Endothelial cell of hepatic sinusoid (primary cell): ENCODE results near the gene PNKD.

Experiments used
- in situ Hi-C: cut with HindIII; loops from 2 replicates; pipeline ENCODE4 v1.10.0; 2017; ENCODE audit warnings: low sequenced_read_pairs

The PNKD gene

GRCh38 chr2:218394298-218395089 lies 124.2 kb downstream of the PNKD start:
- in situ Hi-C loops: no loop called here

DNA sequence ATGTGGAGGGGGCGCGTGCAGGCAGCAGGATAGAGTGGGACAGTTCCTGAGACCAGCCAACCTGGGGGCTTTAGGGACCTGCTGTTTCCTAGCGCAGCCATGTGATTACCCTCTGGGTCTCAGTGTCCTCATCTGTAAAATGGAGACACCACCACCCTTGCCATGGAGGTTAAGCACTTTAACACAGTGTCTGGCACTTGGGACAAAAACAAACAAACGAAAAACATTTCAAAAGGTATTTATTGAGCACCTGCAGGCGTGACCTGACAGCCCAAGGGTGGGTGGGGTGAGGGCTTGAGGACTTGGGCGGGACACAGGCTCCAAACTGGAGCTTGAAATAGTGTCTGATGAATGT lies 124.7 kb downstream of the PNKD start:
- in situ Hi-C loops: no loop called here

DNA sequence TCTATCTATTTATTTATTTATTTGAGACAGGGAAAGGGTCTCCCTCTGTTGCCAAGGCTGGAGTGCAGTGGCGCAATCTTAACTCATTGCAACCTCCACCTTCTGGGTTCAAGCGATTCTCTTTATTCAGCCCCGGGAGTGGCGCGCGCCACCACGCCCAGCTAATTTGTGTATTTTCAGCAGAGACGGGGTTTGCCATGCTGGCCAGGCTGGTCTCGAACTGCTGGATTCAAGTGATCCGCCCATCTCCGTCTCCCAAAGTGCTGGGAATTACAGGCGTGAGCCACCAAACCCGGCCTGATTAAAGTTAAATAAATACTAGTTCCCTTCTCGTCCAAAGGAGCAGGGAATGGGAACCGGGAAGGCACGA lies 125.1 kb downstream of the PNKD start:
- in situ Hi-C loops: no loop called here

DNA sequence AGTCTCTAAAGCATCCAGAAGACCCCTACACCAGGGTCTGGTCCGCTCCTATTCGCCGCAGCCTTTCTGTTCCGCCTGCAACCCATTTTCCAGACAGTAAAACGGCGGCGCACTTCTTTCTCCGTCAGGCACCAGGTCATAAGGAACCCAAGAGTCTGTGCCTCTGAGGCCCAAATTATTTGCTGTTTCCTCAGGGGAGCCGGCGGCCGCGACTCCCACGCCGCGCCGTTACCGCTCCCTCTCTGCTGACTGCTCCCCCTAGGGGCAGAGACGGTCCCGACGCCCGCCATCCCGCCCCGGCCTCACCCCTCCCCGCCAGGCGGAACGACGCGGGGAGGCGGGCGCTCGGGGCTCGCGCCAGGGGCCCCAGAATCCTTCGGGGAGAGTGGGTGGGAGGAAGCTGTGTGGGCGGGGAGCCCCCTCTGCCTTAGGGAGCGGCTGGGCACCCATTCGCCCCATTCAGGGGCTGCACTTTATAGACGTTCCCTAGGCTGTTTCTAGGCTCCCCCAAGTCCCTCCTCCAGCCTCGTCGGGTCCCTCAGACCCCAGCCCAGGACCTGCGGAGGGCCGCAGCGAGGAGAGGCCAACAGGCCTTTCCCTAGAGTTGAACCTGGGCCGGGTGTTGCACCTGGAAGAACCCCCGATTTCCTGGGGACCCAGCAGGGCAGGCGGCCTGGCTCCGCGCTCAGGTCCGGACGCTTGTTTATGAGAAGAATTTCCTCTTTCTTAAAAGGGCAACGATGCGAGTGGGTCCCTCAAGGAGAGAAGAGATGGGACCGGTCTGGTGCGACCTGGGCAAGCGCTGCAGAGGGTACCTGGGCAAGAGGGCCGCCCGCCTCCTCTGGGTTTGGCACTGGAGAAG lies 125.7 kb downstream of the PNKD start:
- in situ Hi-C loops: no loop called here
